Tibial nerve (tissue), 4 donors: ENCODE data around the gene IPO7. TPM values are rescaled to one million over a fixed set of nuclear protein-coding genes. Genes with fewer than 3 reads are reported as not detected.

Experiments used
- DNase-seq, 2 donors: peaks; one replicate each; pipeline ENCODE4 v3.0.0-alpha.2; 2019; ENCODE audit warnings: low spot score in 2 of 2
- H3K27ac ChIP-seq, 4 donors: fragments of 200-600 bp; sonication (generic) in 3 of 4; one replicate each; pipeline ENCODE4 v1.5.1; 2017 to 2019; ENCODE audit warnings: mild to moderate bottlenecking in 1 of 4
- H3K27me3 ChIP-seq, 2 donors: fragments of 200-600 bp; sonication (generic) in 1 of 2; one replicate each; pipeline versions ENCODE4 v1.5.1 to v1.6.0; 2017 to 2019
- H3K36me3 ChIP-seq, 3 donors: fragments of 200-600 bp; sonication (generic); one replicate each; pipeline ENCODE4 v1.5.1; 2018 to 2019
- H3K4me1 ChIP-seq, 4 donors: fragments of 200-600 bp; sonication (generic) in 3 of 4; one replicate each; pipeline ENCODE4 v1.5.1; 2017 to 2019
- H3K4me3 ChIP-seq, 4 donors: fragments of 200-600 bp; sonication (generic) in 3 of 4; one replicate each; pipeline ENCODE4 v1.5.1; 2017 to 2019; ENCODE audit warnings: mild to moderate bottlenecking in 1 of 4, moderate library complexity in 1 of 4
- H3K9me3 ChIP-seq, 4 donors: fragments of 200-600 bp; sonication (generic) in 3 of 4; one replicate each; pipeline ENCODE4 v1.5.1; 2017 to 2019
- EP300 ChIP-seq, 2 donors: sonication (generic); formaldehyde crosslinking; IDR thresholded peaks; one replicate each; pipeline ENCODE4 v1.6.1; 2017; ENCODE audit warnings: antibody characterized with exemption in 2 of 2, mild to moderate bottlenecking in 1 of 2
- POLR2A ChIP-seq, 2 donors: fragments of 450-650 bp; IDR thresholded peaks; one replicate each; pipeline ENCODE4 v1.6.1; 2017; ENCODE audit warnings: antibody characterized with exemption in 2 of 2, mild to moderate bottlenecking in 2 of 2, moderate library complexity in 2 of 2
- WGBS, 2 donors: methylation state at CpG; one replicate each; pipeline ENCODE4 v1.1.5; 2018; 5-methylcytosine and 5-hydroxymethylcytosine counted together
- small RNA-seq: library from RNA; depleted of rRNA; stranded (forward); fragments of <200 nt; gene quantifications from one replicate; pipeline ENCODE3, GENCODE V24; 2016
- total RNA-seq, 4 donors: library from RNA; depleted of rRNA; stranded (reverse); fragments of >200 nt; gene quantifications; one replicate each; pipeline ENCODE4 v1.1.0, GENCODE V29; 2016
- TF ChIP-seq, protein P1 (sequence below), 5 experiments: fragments of 200-600 bp in 3 of 5; fragments of 450-650 bp in 2 of 5; sonication (generic) in 3 of 5; IDR thresholded peaks; one replicate each; pipeline ENCODE4 v1.5.1; 2016 to 2019; ENCODE audit warnings: antibody characterized with exemption in 5 of 5, mild to moderate bottlenecking in 3 of 5, moderate library complexity in 2 of 5

IPO7 gene
- total RNA-seq, 4 donors from 2014 or later: 57.7 to 92.9 (median 65.3) TPM

DNA sequence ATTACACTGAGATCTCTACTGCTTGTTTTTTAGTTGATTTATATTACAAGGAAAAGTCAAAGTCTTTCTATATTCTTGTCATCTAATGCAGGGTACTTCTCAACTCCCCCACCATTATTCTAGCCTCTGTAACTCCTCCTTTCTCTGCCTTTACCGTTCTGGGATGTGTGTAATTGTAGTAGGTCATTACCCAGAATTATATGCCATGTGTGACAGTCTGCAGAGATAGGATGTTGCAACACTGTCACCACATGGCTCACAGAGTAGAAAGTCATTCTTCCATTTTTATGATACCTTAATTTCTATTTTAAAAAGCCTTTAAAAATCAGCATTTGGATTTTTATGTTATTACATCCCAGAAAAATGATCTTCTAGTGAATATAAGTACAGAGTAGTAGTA lies 109.0 kb downstream of the IPO7 start:
- H3K27ac ChIP-seq: no peak overlapping the region
- 33 to 34% methylated on average over 1 of the region's 1 CpG for WGBS, 2 donors
- DNase-seq: no peak
- no peaks in the 10 kb centered on the region for H3K4me1 ChIP-seq
- H3K27me3 ChIP-seq: no peaks in the 10 kb centered on the region
- no peak overlapping the region for H3K4me3 ChIP-seq
- TF ChIP-seq POLR2A (IDR thresholded peaks at IDR 0.05) (no peak), EP300 (IDR thresholded peaks at IDR 0.05) (no peak)
- TF ChIP-seq, protein P1, sequence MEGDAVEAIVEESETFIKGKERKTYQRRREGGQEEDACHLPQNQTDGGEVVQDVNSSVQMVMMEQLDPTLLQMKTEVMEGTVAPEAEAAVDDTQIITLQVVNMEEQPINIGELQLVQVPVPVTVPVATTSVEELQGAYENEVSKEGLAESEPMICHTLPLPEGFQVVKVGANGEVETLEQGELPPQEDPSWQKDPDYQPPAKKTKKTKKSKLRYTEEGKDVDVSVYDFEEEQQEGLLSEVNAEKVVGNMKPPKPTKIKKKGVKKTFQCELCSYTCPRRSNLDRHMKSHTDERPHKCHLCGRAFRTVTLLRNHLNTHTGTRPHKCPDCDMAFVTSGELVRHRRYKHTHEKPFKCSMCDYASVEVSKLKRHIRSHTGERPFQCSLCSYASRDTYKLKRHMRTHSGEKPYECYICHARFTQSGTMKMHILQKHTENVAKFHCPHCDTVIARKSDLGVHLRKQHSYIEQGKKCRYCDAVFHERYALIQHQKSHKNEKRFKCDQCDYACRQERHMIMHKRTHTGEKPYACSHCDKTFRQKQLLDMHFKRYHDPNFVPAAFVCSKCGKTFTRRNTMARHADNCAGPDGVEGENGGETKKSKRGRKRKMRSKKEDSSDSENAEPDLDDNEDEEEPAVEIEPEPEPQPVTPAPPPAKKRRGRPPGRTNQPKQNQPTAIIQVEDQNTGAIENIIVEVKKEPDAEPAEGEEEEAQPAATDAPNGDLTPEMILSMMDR (IDR thresholded peaks at IDR 0.05): no peak
- H3K36me3 ChIP-seq: peaks cover 2 to 82% (median 25%) of the 10 kb centered on the region in 3 donors
- H3K9me3 ChIP-seq: no peaks in the 10 kb centered on the region

DNA sequence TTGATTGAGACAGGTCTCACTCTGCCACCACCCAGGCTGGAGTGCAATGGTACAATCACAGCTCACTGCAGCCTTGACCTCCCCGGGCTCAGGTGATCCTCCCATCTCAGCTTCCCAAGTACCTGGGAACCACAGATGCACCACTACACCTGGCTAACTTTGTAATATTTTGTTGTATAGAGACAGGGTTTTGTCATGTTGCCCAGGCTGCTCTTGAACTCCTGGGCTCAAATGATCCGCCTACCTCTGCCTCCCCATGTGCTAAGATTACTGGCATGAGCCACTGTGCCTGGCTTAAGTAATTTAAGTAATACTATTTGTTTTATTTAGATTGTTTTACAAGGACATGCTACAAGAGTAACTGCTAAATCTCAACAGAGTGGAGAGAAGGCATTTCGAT lies 109.9 kb downstream of the IPO7 start:
- Histone ChIP-seq H3K36me3 (peaks cover 2 to 83% (median 25%) of the 10 kb centered on the region in 3 donors), H3K4me3 (no peak overlapping the region), H3K27ac (no peak overlapping the region), H3K9me3 (no peaks in the 10 kb centered on the region), H3K27me3 (no peaks in the 10 kb centered on the region), H3K4me1 (no peaks in the 10 kb centered on the region)
- 96 to 100% methylated on average over 3 of the region's 3 CpGs for WGBS, 2 donors
- no peak for DNase-seq
- no peak for TF ChIP-seq POLR2A (IDR thresholded peaks at IDR 0.05)
- TF ChIP-seq EP300 (IDR thresholded peaks at IDR 0.05): no peak
- TF ChIP-seq, protein P1 (IDR thresholded peaks at IDR 0.05): no peak

DNA sequence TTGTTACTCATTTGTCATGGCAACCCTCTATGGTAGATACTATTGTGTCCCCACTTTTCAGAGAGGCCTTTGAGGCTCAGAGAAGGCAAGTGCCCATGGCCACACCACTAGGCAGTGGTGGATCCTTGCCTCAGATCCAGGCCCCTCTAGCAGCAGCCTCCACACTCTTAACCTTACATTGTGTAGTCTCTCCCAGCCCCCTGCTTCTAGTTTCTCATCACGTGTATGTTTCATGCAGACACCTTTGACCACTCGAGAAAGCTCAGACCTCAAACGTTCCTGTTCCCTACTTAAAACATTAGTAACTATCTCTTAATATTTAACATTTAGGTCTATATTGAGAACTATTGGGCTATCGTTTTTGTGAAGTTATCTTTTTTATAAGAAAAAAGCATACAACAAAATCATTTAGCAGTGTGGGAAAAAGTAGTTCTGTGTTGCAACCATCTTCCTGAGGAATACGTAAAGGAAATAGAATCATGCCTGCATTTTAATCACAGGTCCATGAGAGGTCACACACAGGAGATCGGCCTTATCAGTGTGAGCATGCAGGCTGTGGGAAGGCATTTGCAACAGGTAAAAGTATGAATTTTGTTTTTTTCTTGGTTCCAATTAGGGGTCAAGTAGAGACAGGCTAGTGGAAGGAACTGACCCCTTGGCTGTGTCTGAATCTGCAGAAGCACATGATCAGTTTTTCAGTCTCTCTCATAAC lies 111.5 kb downstream of the IPO7 start:
- H3K9me3 ChIP-seq: no peaks in the 10 kb centered on the region

More for the DNA sequence above, 111.5 kb downstream of the IPO7 start:
- no peak for TF ChIP-seq POLR2A (IDR thresholded peaks at IDR 0.05)
- no peak overlapping the region for H3K4me3 ChIP-seq
- no peak overlapping the region for H3K27ac ChIP-seq
- DNase-seq: no peak
- WGBS, 2 donors: 83 to 85% methylated on average over 6 of the region's 6 CpGs
- H3K4me1 ChIP-seq: no peaks in the 10 kb centered on the region
- H3K36me3 ChIP-seq: peaks cover 2 to 83% (median 31%) of the 10 kb centered on the region in 3 donors
- no peaks in the 10 kb centered on the region for H3K27me3 ChIP-seq

Small RNA genes lying within 50 kb of the gene (small RNA-seq; reads per million reads assigned to genes)
- 29.8 reads per million, percentile 93 among the genes with 10 or more reads in this experiment for gene SNORA23

Other genes with a start within 250 kb of the IPO7 start
- gene DENND5A, start 119.3 kb upstream of the IPO7 start, total RNA-seq: 100 to 1,000 TPM; 110 to 134 (median 118) TPM
- gene TMEM41B, start 70.1 kb upstream of the IPO7 start, total RNA-seq: 10 to 100 TPM; 26.0 to 31.2 (median 28.9) TPM
- gene ZNF143, start 76.4 kb downstream of the IPO7 start, total RNA-seq: 10 to 100 TPM; 14.0 to 40.9 (median 23.8) TPM
- 10 to 100 TPM; 19.2 to 32.4 (median 22.2) TPM for gene WEE1, start 189.0 kb downstream of the IPO7 start, total RNA-seq